ENCODE results near the gene CDK18.

The CDK18 gene

DNA sequence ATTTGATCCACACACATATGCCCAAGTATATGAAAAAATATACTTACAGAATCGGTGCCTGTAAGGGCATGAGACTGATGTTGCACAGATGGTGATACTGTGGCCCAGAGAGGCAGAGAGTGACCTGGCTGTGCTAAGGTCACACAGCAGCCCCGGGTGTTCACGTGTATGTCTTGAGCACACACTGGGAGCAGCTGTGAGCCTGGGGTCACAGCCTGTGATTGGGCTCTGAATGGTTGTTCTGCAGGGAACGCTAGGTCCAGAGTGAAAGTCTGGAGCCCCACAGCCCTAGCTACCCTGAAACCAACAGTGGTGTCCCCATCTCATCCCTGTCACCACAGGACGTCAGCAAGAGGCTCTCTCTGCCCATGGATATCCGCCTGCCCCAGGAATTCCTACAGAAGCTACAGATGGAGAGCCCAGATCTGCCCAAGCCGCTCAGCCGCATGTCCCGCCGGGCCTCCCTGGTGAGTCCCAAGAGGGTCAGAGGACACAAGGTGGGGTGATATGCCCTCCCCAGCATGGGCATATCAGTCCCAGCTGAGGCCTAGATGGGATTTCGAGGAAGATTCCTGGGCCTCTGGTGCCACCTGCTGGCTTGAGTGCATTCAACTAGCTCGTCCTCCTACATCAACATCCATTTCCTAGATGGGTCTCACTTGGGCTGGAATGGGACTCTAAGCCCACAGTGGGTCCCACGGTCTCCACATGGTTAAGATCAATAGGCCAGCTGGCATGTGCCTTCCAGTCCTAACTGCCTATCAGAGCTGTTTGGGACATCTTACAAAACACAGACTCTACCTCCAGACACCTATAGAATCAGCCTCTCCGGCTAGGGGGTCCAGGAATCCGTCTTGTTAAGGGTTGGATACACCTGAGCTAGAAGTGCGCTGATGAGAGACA lies 19.7 kb downstream of the CDK18 start:
- peak; percentile 60 for DNase-seq (ENCODE audit: low spot score)

DNA sequence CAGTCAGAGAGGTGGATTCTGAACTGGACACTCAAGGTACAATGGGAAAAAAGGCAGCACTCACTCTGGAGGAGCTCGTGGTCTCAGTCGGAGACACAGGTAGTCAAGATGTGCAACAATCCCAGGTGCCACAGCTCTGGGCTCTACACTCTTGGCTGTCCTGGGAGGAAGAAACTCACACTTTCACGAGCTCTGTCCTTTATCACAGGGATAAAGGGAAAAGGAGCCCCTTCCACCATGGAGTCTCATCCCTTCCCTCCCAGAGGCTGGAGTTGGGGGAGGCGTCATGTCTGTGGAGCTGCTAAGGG lies 20.3 kb downstream of the CDK18 start:
- DNase-seq (ENCODE audit: low spot score), result no peak

DNA sequence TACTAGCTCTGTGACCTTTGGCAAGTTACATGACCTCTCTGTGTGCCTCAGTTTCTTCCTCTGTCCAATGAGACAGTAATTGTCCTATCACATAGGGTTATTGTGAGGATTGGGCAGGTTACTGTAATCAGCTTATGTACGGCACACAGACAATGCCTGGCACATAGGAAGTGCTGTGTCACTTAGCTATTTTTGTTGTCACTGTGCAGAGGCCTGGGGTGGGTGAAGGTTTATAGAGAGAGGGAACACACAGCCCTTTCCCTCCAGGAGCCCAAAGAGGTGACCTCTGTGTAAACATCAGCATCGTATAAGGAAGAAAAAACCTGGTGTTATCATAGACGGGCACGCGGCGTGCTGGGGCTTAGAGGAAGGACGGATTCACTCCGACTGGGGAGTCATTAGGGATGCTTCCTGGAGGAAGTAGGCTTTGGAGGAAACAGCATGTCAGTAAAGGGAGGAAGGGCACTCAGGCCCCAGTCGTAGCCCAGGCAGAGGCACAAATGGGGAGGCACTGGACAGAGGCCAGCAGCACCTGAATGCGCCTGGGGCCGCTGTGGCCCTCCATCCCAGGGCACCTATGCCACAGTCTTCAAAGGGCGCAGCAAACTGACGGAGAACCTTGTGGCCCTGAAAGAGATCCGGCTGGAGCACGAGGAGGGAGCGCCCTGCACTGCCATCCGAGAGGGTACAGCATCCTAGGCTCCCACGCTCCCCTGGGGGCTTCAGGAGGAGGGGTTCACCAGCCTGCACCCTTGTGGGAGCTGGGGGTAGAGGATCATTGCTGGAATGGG lies 21.2 kb downstream of the CDK18 start:
- DNase-seq (ENCODE audit: low spot score), result no peak

DNA sequence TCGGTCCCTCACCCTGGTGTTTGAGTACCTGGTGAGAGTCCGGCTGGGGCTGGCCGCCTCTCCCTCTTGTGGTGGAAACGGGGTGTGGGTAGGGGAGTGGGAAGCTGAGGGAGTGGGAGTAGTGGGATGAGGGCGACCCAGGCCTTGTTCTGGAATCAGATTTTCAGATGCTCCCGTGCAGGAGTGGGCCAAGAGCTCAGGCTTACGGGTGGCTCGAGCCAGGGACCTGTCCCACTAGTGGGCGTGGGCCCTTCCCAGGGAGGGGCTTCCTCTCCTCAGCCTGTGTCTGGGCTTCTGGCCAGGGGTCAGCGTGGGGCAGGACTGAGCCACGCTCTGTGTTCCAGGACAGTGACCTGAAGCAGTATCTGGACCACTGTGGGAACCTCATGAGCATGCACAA lies 22.0 kb downstream of the CDK18 start:
- no peak for DNase-seq (ENCODE audit: low spot score)

DNA sequence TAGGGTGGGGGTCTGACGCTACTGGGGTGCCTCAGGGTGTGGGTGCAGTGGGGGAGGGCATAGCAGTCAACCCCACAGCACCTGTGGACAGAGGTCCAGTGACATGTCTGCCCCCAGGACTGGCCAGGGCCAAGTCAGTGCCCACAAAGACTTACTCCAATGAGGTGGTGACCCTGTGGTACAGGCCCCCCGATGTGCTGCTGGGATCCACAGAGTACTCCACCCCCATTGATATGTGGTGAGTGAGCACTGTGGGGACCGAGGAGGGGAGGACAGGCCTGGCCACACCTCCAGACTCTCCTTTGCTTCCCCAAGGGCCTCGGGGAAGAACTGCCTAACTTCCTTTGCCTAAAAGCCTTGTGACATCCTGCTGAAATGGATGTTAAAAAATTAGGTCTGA lies 23.5 kb downstream of the CDK18 start:
- DNase-seq (ENCODE audit: low spot score), result no peak

DNA sequence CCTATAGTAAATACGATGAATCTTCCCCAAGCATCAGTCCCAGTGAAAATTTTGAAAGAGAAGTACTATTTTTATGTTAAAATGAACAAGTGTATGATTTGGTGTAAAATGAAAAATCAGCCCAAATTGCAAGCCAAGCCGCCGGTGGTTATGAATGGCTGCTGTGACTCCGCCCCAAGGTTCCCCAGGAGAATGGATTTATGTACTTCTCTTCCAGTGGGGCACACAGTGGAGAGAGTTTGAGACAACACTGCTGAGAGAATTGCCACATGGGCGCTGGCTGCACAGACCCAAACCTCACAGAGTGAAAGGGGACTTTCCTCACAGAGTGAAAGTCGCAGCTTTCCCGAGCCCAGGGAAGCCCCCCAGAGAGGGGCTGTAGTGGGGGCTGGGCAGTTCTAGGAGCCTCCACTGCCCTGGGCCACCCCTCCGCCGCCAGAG lies 24.0 kb downstream of the CDK18 start:
- DNase-seq (ENCODE audit: low spot score), result no peak

DNA sequence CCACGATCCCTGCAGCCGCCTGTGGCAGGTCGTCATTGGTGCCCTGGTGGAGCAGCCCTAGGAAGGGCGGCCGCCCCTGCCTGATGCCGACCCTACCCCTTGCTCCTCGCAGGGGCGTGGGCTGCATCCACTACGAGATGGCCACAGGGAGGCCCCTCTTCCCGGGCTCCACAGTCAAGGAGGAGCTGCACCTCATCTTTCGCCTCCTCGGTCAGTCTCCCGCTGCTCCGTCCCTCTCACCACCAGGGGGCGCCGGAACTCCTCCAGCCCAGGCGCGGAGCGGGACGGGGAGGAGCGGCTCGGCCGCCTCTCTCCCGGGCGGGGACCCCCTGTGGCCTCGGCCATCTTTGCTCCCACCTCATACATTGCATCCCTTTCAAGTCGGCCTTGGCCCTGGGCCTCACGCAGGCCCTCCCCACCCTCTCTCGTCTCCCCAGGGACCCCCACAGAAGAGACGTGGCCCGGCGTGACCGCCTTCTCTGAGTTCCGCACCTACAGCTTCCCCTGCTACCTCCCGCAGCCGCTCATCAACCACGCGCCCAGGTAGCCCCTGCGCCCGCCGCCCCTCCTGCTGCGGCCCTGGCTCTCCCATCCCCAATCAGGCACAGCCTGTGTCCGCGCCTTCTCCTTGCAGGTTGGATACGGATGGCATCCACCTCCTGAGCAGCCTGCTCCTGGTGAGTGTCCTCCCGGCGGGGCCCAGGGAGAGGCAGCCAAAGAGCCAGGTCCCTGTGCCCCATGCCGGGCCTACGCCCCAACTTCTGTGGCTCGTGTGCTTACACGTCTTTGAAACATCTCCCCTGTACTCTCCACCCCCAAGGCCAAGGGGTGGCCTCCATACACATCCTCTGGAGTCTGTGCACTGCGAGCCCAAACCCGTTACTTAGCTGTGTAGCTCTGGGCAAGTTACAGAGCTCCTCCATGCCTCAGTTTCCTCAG lies 24.7 kb downstream of the CDK18 start:
- DNase-seq (ENCODE audit: low spot score), result peak; percentile 32

DNA sequence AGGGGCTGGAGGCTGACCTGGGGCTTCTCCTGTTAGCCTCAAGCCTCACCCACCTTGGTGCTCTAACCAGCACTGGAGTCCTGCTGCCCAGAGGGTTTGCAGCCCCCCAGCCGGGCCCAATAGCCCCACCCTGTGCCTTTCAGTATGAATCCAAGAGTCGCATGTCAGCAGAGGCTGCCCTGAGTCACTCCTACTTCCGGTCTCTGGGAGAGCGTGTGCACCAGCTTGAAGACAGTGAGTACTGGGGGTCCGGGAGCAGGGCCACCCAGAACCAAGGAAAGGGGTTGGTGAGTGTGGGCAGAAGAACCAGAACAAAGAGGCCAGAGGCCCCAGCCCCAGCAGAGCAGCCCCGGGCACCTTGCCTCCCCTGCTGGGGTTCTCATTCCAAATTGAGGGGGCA lies 25.6 kb downstream of the CDK18 start:
- no peak for DNase-seq (ENCODE audit: low spot score)

DNA sequence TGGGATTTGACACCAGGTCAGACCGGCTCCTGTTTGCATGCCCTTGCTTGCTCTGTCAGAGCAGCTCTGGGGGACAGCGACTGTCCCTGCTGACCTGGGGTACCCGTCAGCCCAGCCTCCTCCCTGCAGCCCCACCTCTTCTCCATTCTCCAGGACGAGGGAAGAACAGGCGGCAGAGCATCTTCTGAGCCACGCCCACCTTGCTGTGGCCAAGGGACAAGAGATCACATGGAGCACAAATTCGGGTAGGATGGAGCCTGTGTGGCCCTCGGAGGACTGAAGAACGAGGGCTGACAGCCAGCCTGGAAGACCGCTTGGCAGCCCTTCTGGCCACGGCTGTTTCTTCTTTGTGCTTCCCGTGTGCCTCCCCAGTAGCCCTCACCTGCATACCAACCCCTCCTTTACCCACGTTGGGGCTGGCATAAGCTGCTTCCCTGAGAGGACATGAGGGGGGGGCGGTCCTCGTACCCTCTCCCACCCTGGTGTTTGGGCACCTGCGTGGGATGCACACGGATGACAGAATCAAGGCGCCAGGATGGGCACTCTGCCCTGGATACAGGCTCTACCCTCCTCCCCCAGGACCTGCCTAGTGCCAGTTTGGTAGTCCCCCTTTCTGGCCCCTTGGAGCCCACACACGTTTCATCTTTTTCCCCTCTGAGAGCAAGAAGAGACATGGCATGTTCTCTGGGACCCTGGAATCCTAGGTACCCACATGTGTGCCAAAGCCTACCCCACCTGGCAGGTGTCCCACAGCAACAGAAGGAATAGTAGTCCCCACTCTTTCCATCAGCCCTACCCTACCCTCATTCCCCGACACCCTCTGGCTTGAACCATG lies 26.9 kb downstream of the CDK18 start:
- no peak for DNase-seq (ENCODE audit: low spot score)

DNA sequence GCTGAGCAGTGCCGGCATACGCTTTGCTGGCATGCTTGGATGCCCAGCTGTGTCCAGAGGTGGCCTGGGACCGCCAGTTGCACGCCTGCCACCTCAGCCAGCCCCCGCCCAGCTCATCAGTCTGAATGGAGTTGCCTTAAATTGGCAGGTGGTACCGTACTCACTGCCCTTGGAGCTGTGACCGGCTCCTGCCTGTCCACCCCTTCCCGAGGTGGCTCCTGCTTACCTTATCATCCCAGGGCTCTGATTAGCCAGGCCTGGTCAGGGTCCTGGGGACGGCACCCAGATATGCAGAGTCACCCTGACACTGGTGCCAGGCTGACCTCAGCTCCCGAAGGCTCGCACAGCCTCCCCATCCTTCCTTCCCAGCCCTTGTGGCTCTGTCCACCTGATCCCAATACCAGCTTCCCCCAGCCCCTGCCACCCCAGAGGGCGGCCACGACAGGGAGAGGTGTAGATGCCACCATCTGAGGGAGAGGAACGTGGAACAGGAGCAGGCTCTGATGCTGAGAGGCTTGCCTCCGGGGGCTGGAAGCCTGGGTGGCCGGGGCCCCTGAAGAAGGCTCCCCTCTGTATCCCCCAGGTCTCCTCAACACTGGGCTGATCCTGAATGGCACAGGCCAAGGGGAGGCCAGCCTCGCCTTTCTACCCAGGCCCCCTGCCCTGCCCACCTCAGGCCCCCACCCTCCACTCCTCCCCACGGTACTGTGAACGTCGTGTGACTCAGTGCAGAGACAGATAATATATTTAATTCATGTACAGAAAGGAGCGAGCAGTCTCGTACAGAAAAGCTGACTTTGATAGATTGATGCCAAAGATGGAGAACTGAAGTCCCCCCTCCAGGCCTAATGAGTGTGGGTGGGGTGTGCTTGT lies 27.8 kb downstream of the CDK18 start:
- no peak for DNase-seq (ENCODE audit: low spot score)

DNA sequence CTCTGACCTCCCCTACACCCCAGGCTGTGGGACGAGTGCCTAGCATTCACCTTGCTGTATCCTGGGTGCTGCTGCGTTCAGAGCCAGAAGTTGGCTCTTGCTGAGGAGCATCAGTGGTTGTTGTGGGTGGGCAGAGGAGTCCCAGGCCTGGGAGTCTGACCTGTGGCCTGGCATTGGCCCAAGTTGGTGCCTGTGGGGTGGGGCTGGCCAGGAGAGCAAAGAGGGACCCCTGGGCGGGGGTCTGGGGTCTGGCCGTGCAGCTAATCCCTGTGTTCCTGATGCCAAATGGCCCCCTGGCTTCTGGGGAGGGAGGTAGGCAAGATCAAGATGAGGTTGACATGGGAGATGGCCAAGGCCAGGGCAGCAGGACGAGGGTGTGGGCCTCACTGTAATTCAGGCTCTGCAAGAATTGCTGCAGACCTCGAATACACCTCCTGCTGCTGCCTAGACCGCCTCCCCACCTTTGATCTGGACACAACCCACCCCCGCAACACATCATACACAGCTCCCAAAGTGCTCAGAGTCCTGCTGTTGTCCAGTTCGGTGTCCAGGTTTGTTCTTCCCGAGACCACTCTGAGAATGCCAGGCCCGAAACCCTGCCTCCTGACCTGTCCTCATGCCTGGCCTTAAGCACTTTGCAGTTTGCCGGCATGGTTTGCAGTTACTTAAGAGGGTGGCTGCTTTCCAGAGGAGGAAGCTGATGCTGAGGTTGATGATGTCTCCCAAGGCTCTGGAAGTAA lies 28.7 kb downstream of the CDK18 start:
- no peak for DNase-seq (ENCODE audit: low spot score)

DNA sequence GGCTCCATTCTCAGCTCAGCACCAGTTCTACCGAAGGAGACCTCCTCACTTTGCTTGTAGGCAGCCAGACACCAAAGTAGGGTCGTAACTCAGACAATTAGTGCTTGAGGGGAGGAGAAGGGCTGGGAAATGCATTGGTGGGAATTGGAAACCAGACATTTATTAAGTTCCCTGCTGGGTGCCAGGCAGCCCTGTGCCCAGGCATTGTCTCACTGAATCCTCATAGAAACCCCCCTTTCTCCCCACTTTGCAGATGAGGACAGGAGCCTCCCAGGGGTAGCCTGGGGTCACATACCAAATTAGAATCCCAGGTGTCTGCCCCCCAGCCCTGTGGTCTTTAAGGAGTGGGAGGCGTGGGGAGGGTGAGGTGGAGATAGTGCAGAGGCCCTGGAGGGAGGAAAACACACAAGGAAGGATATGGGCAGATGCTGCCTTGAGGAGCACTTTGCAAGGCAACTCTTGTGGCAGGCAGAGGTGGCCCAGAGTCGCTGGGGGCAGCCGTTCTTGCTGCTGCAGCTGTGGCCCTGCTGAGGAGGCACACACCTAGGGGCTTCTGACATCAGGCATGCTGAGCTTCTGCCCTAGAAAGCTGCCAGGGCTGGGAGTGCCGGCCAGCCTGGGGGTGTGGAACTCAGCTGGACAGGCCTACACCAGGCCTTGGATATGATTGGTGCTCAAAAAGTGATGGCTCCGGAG lies 29.4 kb downstream of the CDK18 start:
- no peak for DNase-seq (ENCODE audit: low spot score)

DNA sequence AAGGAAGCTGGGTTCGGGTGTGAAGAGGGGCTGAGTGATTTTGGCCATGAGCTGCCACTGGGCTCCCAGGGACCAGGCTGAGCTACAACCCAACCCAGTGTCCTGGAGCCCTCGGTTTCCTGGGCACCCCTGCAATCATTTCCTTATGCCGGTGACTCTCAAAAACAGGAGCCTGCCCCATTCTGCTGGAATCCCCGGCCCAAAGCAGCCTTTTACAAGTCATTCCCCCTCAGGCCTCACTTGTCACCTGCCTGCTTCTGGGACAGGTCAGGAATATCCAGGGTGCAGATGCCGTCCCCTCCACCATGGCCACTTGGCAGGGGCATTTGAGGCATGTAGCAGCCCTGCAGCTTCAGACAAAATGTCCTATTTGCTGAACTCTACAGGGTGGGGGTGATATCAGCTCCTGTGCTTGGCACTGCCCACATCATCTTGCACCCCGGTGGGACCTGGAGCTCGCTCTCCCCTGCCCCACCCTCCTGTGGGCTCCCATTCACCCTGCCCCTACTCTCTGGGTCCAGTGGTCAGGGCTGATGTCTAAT lies 30.0 kb downstream of the CDK18 start:
- DNase-seq (ENCODE audit: low spot score), result no peak

DNA sequence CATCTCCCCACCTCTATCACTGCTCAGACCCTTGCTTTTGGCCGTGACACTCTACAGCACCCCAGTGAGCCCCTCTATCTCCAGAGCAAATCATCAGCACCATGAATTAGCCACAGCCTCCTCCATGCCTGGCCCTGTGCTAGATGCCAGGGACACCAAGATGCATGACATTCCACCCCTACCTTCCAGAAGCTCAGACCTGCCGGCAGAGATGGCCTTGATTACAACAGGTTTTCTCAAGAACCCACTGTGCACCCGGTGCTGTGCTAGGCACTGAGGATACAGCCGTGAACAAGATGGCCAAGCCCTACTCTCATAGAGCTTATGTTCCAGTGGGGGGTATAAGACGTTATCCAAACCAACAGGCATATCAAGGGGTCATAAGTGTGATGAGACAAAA lies 30.6 kb downstream of the CDK18 start:
- no peak for DNase-seq (ENCODE audit: low spot score)

DNA sequence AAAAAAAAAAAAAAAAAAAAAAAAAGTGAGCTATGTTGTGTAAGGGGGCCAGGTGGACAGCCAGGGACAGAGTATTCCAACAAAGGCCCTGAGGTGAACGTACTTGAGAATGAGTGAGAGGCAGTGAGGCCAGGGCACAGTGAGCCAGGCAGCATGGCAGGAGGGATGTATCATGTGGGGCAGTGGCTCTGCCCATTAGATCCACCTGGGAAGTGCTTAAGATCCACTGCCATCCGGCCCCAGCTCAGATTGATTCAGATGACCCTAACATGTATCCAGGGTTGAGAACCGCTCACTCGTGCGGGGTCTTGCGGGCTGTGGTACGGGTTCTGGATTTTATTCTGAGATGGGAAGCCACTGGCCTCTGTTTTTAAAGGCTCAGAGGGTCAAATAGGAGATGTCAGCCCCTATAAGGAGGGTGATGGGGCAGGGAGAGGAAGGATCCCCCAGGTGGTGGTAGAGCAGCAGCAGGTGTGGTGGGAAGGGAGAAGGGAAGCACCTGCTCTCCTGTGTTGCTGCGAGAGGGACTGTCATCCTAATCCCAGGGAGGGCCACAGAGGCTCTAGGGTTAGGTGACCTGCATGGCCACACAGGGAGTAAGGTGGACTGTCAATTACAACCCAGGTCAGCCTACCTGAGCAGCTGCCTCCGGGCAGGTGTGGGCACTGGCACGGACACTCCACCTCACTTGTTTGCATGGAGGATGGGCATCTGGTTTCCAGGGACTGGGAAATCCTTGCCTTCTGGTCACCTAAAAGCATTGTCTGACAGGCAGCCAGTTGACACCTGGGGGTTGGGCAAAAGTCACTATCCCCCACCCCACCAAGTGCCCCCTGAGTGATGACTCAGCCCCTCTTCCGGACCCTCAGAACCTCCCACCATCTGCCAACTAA lies 31.6 kb downstream of the CDK18 start:
- no peak for DNase-seq (ENCODE audit: low spot score)

DNA sequence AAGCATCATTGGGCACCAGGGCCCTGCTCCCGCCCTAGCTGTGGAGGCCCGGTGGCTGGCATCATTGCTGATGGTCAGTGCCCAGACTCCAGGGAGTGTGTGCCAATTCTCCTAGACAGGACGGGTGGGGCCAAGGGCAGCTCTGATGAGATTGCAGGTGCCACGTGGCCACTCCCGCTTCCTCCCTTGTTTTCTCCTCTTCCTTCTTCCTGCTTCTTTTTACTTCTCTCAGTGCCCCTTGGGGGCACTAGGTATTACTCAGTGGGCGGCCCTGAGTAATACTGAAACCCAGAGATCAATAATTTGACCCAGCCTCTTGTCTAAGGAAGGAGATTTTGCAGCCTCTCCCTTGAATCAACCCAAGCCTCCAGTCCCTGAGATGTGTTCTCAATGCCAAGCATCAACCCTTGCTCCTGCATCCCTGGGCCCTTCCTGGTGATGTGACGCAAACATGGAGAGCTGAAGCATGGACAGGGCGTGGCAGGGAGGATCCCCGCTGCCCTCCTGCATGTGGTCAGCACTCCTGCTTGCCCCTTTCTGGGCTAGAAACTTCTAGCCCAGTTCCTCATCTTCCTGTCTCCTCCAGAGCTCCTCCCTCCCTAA lies 32.4 kb downstream of the CDK18 start:
- DNase-seq (ENCODE audit: low spot score), result no peak

DNA sequence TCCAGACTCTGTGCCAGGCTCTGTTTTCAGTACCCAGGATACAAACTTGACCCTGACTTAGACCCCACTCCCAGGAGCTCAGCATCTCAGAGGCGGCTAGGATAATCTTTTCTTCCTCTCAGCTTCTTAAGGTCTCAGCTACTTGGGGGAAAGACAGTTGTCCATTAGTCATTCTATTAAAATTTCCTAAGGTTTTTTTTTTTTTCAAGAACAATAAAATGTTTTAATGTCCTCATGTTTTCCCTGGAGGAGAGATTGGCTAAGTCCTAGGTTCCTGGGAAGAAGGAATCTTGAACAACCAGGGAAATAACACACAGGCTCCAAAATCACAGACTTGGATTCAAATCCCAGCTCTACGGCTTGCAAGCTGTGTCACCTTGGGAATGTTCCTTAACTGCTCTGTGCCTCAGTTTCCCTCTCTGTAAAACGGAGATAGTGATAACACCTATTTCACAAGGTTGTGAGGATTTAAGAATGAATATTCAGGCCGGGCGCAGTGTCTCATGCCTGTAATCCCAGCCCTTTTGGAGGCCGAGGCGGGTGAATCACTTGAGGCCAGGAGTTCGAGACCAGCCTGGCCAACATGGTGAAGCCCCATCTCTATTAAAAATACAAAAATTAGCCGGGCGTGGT lies 33.0 kb downstream of the CDK18 start:
- no peak for DNase-seq (ENCODE audit: low spot score)
